H1 (cell line): ENCODE measurements around the gene BRD4. TPM values are rescaled to one million over a fixed set of nuclear protein-coding genes. Genes with fewer than 3 reads are reported as not detected.

Experiments used
- CTCF ChIA-PET: fragments of 300-600 bp; sonication (Branson Sonifier 250); formaldehyde crosslinking; loops from one replicate; lab custom pipeline; 2021; ENCODE audit not compliant: partially characterized antibody; lab: Charles Lee
- POLR2A ChIA-PET: fragments of 300-600 bp; sonication (Branson Sonifier 250); formaldehyde crosslinking; loops from one replicate; lab custom pipeline; 2021; ENCODE audit warnings: inconsistent platforms; ENCODE audit not compliant: partially characterized antibody; lab: Charles Lee
- DNase-seq, 2 experiments: peaks; one replicate each; pipeline versions ENCODE4 v3.0.0 to v3.0.0-alpha.2; 2010 to 2022; ENCODE audit warnings: low spot score in 2 of 2, low read depth in 1 of 2, mixed read lengths in 1 of 2
- FAIRE-seq: peaks from 2 replicates; lab custom pipeline; 2011; peaks lifted over from hg19 to GRCh38; lab: Jason Lieb, UNC
- H2AFZ ChIP-seq: 2 replicates; pipeline ENCODE4 v1.8.1; 2012; ENCODE audit warnings: low read length, inconsistent platforms
- H2AK5ac ChIP-seq: 2 replicates; pipeline ENCODE4 v1.6.1; 2013; ENCODE audit warnings: low read depth, low read length
- H2BK120ac ChIP-seq: replicated peaks from 2 replicates; pipeline ENCODE3; 2013; ENCODE audit warnings: low read depth, low read length, inconsistent platforms
- H2BK12ac ChIP-seq: 2 replicates; pipeline ENCODE4 v1.6.1; 2013; ENCODE audit warnings: low read depth, low read length
- H2BK15ac ChIP-seq: 2 replicates; pipeline ENCODE4 v1.6.1; 2013; ENCODE audit warnings: low read length
- H2BK20ac ChIP-seq: 2 replicates; pipeline ENCODE4 v1.6.1; 2013; ENCODE audit warnings: low read length
- H2BK5ac ChIP-seq: 2 replicates; pipeline ENCODE4 v1.6.1; 2013; ENCODE audit warnings: low read depth, low read length
- H3K14ac ChIP-seq: 2 replicates; pipeline ENCODE4 v1.6.1; 2013; ENCODE audit warnings: inconsistent platforms; ENCODE audit not compliant: insufficient read length
- H3K18ac ChIP-seq: 2 replicates; pipeline ENCODE4 v1.6.1; 2013; ENCODE audit warnings: low read length; ENCODE audit errors: extremely low read depth
- H3K23ac ChIP-seq: 2 replicates; pipeline ENCODE4 v1.6.1; 2013; ENCODE audit warnings: inconsistent platforms; ENCODE audit not compliant: insufficient read length
- H3K23me2 ChIP-seq: 2 replicates; pipeline ENCODE4 v1.6.1; 2013; ENCODE audit warnings: low read depth, low read length
- H3K27ac ChIP-seq: 2 replicates; pipeline ENCODE4 v1.6.1; 2011; ENCODE audit warnings: low read depth, low read length, inconsistent platforms
- H3K27me3 ChIP-seq, 4 experiments: replicated peaks in 1 of 4; 1 replicate in 1 of 4; 2 replicates in 3 of 4; pipeline versions ENCODE4 v1.6.1 to v1.8.1; 2011 to 2013; ENCODE audit warnings: low read length in 3 of 4, mild to moderate bottlenecking in 3 of 4, inconsistent platforms in 2 of 4, mixed read lengths in 2 of 4, moderate library complexity in 1 of 4; ENCODE audit not compliant: control insufficient read depth in 3 of 4, insufficient read depth in 3 of 4; ENCODE audit errors: extremely low read depth in 1 of 4
- H3K36me3 ChIP-seq, 4 experiments: 2 replicates each; pipeline versions ENCODE4 v1.6.1 to v1.8.1; 2011 to 2013; ENCODE audit warnings: mild to moderate bottlenecking in 4 of 4, low read length in 3 of 4, moderate library complexity in 2 of 4, control low read depth in 1 of 4, inconsistent platforms in 1 of 4; ENCODE audit not compliant: insufficient read depth in 4 of 4, control insufficient read depth in 2 of 4
- H3K4ac ChIP-seq: replicated peaks from 2 replicates; pipeline ENCODE3; 2013; ENCODE audit warnings: low read length, low read depth, mixed read lengths, inconsistent platforms; ENCODE audit not compliant: insufficient read length
- H3K4me1 ChIP-seq, 4 experiments: replicated peaks in 1 of 4; 1 replicate in 1 of 4; 2 replicates in 3 of 4; pipeline versions ENCODE4 v1.6.1 to v1.8.1; 2011 to 2013; ENCODE audit warnings: low read length in 3 of 4, inconsistent platforms in 2 of 4, mixed read lengths in 1 of 4; ENCODE audit not compliant: insufficient read depth in 4 of 4, control insufficient read depth in 3 of 4
- H3K4me2 ChIP-seq, 2 experiments: 2 replicates each; pipeline versions ENCODE4 v1.6.1 to v1.8.1; 2011 to 2013; ENCODE audit warnings: low read depth in 2 of 2, low read length in 2 of 2, control low read depth in 1 of 2, inconsistent platforms in 1 of 2, mild to moderate bottlenecking in 1 of 2; ENCODE audit not compliant: insufficient read depth in 1 of 2
- H3K4me3 ChIP-seq, 4 experiments: fragments of 200-600, 300-600 bp in 1 of 4; sonication (generic), shearing (Covaris generic), sonication (Bioruptor Twin) in 1 of 4; 2 replicates each; pipeline versions ENCODE4 v1.5.1 to v1.8.1; 2011 to 2016; ENCODE audit warnings: low read length in 4 of 4, low read depth in 3 of 4, control low read depth in 2 of 4, inconsistent platforms in 2 of 4, mild to moderate bottlenecking in 2 of 4, mixed read lengths in 1 of 4, moderate library complexity in 1 of 4; ENCODE audit not compliant: insufficient read depth in 2 of 4; ENCODE audit errors: extremely low read depth in 1 of 4
- H3K56ac ChIP-seq: replicated peaks from 2 replicates; pipeline ENCODE3; 2013; ENCODE audit warnings: low read depth, mild to moderate bottlenecking, mixed read lengths, low read length, inconsistent platforms; ENCODE audit not compliant: insufficient read length
- H3K79me1 ChIP-seq: 2 replicates; pipeline ENCODE4 v1.6.1; 2013; ENCODE audit warnings: low read depth, low read length, control low read depth
- H3K79me2 ChIP-seq, 2 experiments: 2 replicates each; pipeline versions ENCODE4 v1.6.1 to v1.8.1; 2012 to 2013; ENCODE audit warnings: low read length in 2 of 2, mild to moderate bottlenecking in 2 of 2, inconsistent platforms in 1 of 2; ENCODE audit not compliant: insufficient read depth in 2 of 2, control insufficient read depth in 1 of 2
- H3K9ac ChIP-seq, 4 experiments: replicated peaks in 1 of 4; 1 replicate in 1 of 4; 2 replicates in 3 of 4; pipeline versions ENCODE4 v1.6.1 to v1.8.1; 2011 to 2013; ENCODE audit warnings: low read depth in 3 of 4, low read length in 3 of 4, control low read depth in 2 of 4, mild to moderate bottlenecking in 2 of 4, moderate library complexity in 2 of 4, inconsistent platforms in 1 of 4; ENCODE audit errors: extremely low read depth in 1 of 4
- H3K9me3 ChIP-seq, 2 experiments: 2 replicates each; pipeline versions ENCODE4 v1.6.1 to v1.8.1; 2012 to 2013; ENCODE audit warnings: mild to moderate bottlenecking in 2 of 2, moderate library complexity in 2 of 2, control low read depth in 1 of 2, inconsistent platforms in 1 of 2, low read depth in 1 of 2, low read length in 1 of 2, mixed read lengths in 1 of 2; ENCODE audit not compliant: insufficient read depth in 2 of 2
- H4K20me1 ChIP-seq, 2 experiments: replicated peaks in 1 of 2; 2 replicates each; pipeline versions ENCODE3 to v1.8.1; 2011 to 2013; ENCODE audit warnings: inconsistent platforms in 2 of 2, low read length in 2 of 2, mild to moderate bottlenecking in 1 of 2; ENCODE audit not compliant: insufficient read depth in 2 of 2, control insufficient read depth in 1 of 2
- H4K5ac ChIP-seq: 2 replicates; pipeline ENCODE4 v1.6.1; 2013; ENCODE audit warnings: low read length, low read depth, mixed read lengths, inconsistent platforms; ENCODE audit not compliant: insufficient read length
- H4K8ac ChIP-seq: 2 replicates; pipeline ENCODE4 v1.8.0; 2013; ENCODE audit warnings: mild to moderate bottlenecking, moderate library complexity, low read length, inconsistent platforms; ENCODE audit not compliant: insufficient read depth; ENCODE audit errors: extremely low read depth
- H4K91ac ChIP-seq: replicated peaks from 2 replicates; pipeline ENCODE3; 2013; ENCODE audit warnings: low read length, mixed read lengths, inconsistent platforms; ENCODE audit not compliant: insufficient read length
- SP1 ChIP-seq: IDR thresholded peaks from 2 replicates; pipeline ENCODE4 v1.6.1; 2011; ENCODE audit warnings: low read depth, low read length
- WGBS, 2 experiments: shearing (Covaris generic) in 1 of 2; methylation state at CpG; one replicate each; pipeline versions ENCODE4 v1.1.6 to v1.1.7; 2013 to 2015; ENCODE audit warnings: low lambda C conversion rate in 2 of 2, mixed read lengths in 2 of 2, inconsistent platforms in 1 of 2, low coverage in 1 of 2, missing lambda C conversion rate in 1 of 2; ENCODE audit not compliant: insufficient replicate concordance in 2 of 2, insufficient coverage in 1 of 2, insufficient read length in 1 of 2; ENCODE audit errors: extremely low coverage in 1 of 2, missing lambda C conversion rate in 1 of 2; 5-methylcytosine and 5-hydroxymethylcytosine counted together
- polyA plus RNA-seq, 7 experiments: library from polyadenylated mRNA; depleted of rRNA in 3 of 7; stranded (reverse) in 5 of 7; unstranded in 2 of 7; fragments of >200 nt in 5 of 7; fragments of 200-250 nt in 2 of 7; gene quantifications; 1 replicate in 5 of 7; 2 replicates in 1 of 7; 4 replicates in 1 of 7; pipeline versions ENCODE4 v1.2.1 to v1.2.3, GENCODE V29; 2011 to 2013; ENCODE audit warnings: missing spikeins in 2 of 7, mixed read lengths in 2 of 7
- total RNA-seq: library from RNA; stranded (reverse); fragmentation: NEBNext Ultra II Directional; extraction: Animal tissue kit (Norgen Biotek cat#: 25700); gene quantifications from 2 replicates; pipeline ENCODE4 v1.2.1, GENCODE V29; 2021

Gene BRD4
- total and polyA plus RNA-seq, 2 of the 8 experiments (the other 6 are each of a cell fraction or from before 2014, with no cell fraction given), result 14.1 to 146 TPM

DNA sequence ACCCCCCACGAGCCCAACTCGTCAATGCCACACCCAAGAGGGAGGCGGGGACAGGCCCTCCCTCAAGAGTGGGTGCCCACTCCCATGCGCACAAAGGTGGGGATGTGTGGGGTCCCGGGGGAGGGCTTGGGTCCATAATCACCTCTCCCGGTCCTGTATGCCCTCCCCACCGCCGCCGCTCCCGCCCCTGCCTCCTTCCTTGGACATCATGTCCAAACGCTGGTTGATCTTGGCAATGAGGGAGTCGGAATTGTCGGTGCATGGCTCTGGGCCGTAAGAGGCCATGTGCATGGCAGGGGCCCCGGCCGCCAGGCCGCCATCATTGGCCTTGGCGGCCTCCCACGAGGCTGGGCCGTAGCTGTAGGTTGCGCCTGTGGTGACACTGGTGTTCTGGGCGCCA, 41.3 kb upstream of the BRD4 start:
- H3K9ac ChIP-seq, result no peak overlapping the region
- no peak overlapping the region for H2BK12ac ChIP-seq
- FAIRE-seq (no peak), DNase-seq (no peak)
- peaks cover 0 to 5% (median 5%) of the 10 kb centered on the region in 4 experiments; a peak in 6 of 7 replicates for H3K4me1 ChIP-seq
- no peak overlapping the region for H2AFZ ChIP-seq
- H4K8ac ChIP-seq, result peak overlapping the region; percentile 60; the same call in 1 of the 2 replicates
- H3K79me1 ChIP-seq, result peaks cover 24% of the 10 kb centered on the region
- H2BK15ac ChIP-seq, result no peak overlapping the region
- H3K23me2 ChIP-seq, result peaks cover 8% of the 10 kb centered on the region
- H3K4ac ChIP-seq, result no peak overlapping the region
- H3K27me3 ChIP-seq, result no peaks in the 10 kb centered on the region
- no peak overlapping the region for H4K5ac ChIP-seq
- H2BK20ac ChIP-seq, result no peak overlapping the region
- no peak overlapping the region for H3K18ac ChIP-seq
- peaks cover 33 to 64% of the 10 kb centered on the region in 2 experiments for H3K79me2 ChIP-seq
- TF ChIP-seq SP1, result no peak
- TF ChIP-seq, all 59 proteins: peak for 0
- H3K27ac ChIP-seq, result no peak overlapping the region
- no peak overlapping the region for H3K23ac ChIP-seq
- H4K91ac ChIP-seq, result no peak overlapping the region
- H2AK5ac ChIP-seq, result no peak overlapping the region
- CTCF ChIA-PET, result interaction anchor here (0.6 kb wide), 1 partner anchor 69 kb away, joined by 3 read pairs; no protein-coding TSS in a partner anchor
- H3K4me3 ChIP-seq, result no peak overlapping the region
- no peak overlapping the region for H2BK120ac ChIP-seq
- no peaks in the 10 kb centered on the region for H3K9me3 ChIP-seq
- WGBS, 2 experiments, result 93% methylated on average over 22 of the region's 22 CpGs; no CpG with 5 or more reads in 1 of the 2 experiments
- no peak overlapping the region for H2BK5ac ChIP-seq
- H3K14ac ChIP-seq, result no peak overlapping the region
- no peak overlapping the region for H3K4me2 ChIP-seq
- H3K56ac ChIP-seq, result no peak overlapping the region
- H3K36me3 ChIP-seq, result peaks cover 14 to 49% (median 32%) of the 10 kb centered on the region in 4 experiments
- POLR2A ChIA-PET, result interaction anchor here (1.1 kb wide), 1 partner anchor 14 kb away, joined by 4 read pairs; no protein-coding TSS in a partner anchor
- peaks cover 11 to 38% of the 10 kb centered on the region in 2 experiments for H4K20me1 ChIP-seq
